ENCODE measurements around the gene RASD2. TPM values are rescaled to one million over a fixed set of nuclear protein-coding genes. Genes with fewer than 3 reads are reported as not detected.

Gene RASD2
- total RNA-seq, 1 experiment from 2014 or later: 3.1 TPM

DNA sequence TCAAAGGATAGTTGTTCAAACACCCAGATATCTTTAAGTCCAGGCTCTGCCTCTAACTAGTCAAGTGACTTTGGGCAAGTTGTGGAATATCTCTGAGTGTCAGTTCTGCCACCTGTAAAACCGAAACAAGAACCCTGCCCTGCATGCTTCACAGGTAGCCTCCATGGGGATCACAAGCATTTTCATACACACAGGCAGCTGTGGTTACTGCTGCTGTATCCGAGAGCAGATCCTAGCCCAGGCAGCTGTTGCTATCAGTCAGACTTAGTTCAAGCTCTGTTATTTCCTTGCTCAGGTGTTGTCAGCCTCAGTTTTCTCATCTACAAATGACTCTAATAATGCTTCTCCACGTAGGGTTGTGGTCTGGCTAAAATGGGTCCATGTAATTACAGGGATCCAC is 6.5 kb upstream of the RASD2 start:
- Mint-ChIP-seq H3K27me3 (ENCODE audit: low read depth) (peaks cover 7% of the 10 kb centered on the region), H3K4me1 (peaks cover 12% of the 10 kb centered on the region), H3K4me3 (no peak overlapping the region), H3K9me3 (peaks cover 5% of the 10 kb centered on the region), H3K27ac (no peak overlapping the region), H3K36me3 (no peaks in the 10 kb centered on the region)
- CTCF ChIA-PET: interaction anchor here (1.2 to 2.2 kb wide), 2 partner anchors 13 to 107 kb away, joined by 3 to 5 read pairs; no protein-coding TSS in a partner anchor
- DNase-seq (ENCODE audit: low spot score): no peak
- TF ChIP-seq IRF2 (CRISPR knock-in tag; IDR thresholded peaks at IDR 0.05; ENCODE audit: borderline replicate concordance, low read depth): no peak
- TF ChIP-seq TEAD4 (CRISPR knock-in tag; IDR thresholded peaks at IDR 0.05): no peak
- TF ChIP-seq ATF1 (CRISPR knock-in tag; IDR thresholded peaks at IDR 0.05): no peak
- no peak for TF ChIP-seq ZNF416 (CRISPR knock-in tag; IDR thresholded peaks at IDR 0.05)
- TF ChIP-seq NR1H2 (CRISPR knock-in tag; IDR thresholded peaks at IDR 0.05): no peak
- TF ChIP-seq GTF2I (CRISPR knock-in tag; conservative IDR thresholded peaks at IDR 0.05): no peak
- no peak for TF ChIP-seq MYBL2 (CRISPR knock-in tag; IDR thresholded peaks at IDR 0.05)
- TF ChIP-seq CBFB (CRISPR knock-in tag; IDR thresholded peaks at IDR 0.05; ENCODE audit: low read depth): no peak
- TF ChIP-seq JAZF1 (CRISPR knock-in tag; IDR thresholded peaks at IDR 0.05): no peak
- TF ChIP-seq, protein P1, sequence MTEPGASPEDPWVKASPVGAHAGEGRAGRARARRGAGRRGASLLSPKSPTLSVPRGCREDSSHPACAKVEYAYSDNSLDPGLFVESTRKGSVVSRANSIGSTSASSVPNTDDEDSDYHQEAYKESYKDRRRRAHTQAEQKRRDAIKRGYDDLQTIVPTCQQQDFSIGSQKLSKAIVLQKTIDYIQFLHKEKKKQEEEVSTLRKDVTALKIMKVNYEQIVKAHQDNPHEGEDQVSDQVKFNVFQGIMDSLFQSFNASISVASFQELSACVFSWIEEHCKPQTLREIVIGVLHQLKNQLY (CRISPR knock-in tag; IDR thresholded peaks at IDR 0.05): no peak
- TF ChIP-seq SMAD3 (CRISPR knock-in tag; IDR thresholded peaks at IDR 0.05; ENCODE audit: borderline replicate concordance): no peak
- TF ChIP-seq, protein P2, sequence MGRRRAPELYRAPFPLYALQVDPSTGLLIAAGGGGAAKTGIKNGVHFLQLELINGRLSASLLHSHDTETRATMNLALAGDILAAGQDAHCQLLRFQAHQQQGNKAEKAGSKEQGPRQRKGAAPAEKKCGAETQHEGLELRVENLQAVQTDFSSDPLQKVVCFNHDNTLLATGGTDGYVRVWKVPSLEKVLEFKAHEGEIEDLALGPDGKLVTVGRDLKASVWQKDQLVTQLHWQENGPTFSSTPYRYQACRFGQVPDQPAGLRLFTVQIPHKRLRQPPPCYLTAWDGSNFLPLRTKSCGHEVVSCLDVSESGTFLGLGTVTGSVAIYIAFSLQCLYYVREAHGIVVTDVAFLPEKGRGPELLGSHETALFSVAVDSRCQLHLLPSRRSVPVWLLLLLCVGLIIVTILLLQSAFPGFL (CRISPR knock-in tag; IDR thresholded peaks at IDR 0.05; ENCODE audit: borderline replicate concordance): no peak
- TF ChIP-seq, protein P3, sequence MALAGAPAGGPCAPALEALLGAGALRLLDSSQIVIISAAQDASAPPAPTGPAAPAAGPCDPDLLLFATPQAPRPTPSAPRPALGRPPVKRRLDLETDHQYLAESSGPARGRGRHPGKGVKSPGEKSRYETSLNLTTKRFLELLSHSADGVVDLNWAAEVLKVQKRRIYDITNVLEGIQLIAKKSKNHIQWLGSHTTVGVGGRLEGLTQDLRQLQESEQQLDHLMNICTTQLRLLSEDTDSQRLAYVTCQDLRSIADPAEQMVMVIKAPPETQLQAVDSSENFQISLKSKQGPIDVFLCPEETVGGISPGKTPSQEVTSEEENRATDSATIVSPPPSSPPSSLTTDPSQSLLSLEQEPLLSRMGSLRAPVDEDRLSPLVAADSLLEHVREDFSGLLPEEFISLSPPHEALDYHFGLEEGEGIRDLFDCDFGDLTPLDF (CRISPR knock-in tag; IDR thresholded peaks at IDR 0.05): no peak
- TF ChIP-seq JUN (CRISPR knock-in tag; IDR thresholded peaks at IDR 0.05): no peak
- TF ChIP-seq ZNF423 (CRISPR knock-in tag; IDR thresholded peaks at IDR 0.05): no peak
- no peak for TF ChIP-seq ELF4 (CRISPR knock-in tag; IDR thresholded peaks at IDR 0.05; ENCODE audit: low read depth)
- TF ChIP-seq CTCF (IDR thresholded peaks at IDR 0.05): no peak
- no peak for TF ChIP-seq PRRX2 (CRISPR knock-in tag; IDR thresholded peaks at IDR 0.05)
- TF ChIP-seq EMX1 (CRISPR knock-in tag; IDR thresholded peaks at IDR 0.05): no peak
- no peak for TF ChIP-seq NFYB (CRISPR knock-in tag; conservative IDR thresholded peaks at IDR 0.05; ENCODE audit: low read depth)
- no peak for ATAC-seq
- POLR2A ChIA-PET: no interaction called here

GRCh38 chr22:35537232-35537631 is 3.4 kb upstream of the RASD2 start:
- Mint-ChIP-seq H3K9me3 (no peaks in the 10 kb centered on the region), H3K4me3 (no peak overlapping the region), H3K27ac (no peak overlapping the region), H3K4me1 (peaks cover 22% of the 10 kb centered on the region), H3K27me3 (ENCODE audit: low read depth) (peaks cover 28% of the 10 kb centered on the region), H3K36me3 (no peaks in the 10 kb centered on the region)
- ChIA-PET CTCF (interaction anchor here (0.6 to 3.1 kb wide), 3 partner anchors 12 to 107 kb away, joined by 3 to 9 read pairs (median 3); no protein-coding TSS in a partner anchor), POLR2A (no interaction called here)
- ATAC-seq (no peak), DNase-seq (ENCODE audit: low spot score) (no peak)
- TF ChIP-seq, protein P4, sequence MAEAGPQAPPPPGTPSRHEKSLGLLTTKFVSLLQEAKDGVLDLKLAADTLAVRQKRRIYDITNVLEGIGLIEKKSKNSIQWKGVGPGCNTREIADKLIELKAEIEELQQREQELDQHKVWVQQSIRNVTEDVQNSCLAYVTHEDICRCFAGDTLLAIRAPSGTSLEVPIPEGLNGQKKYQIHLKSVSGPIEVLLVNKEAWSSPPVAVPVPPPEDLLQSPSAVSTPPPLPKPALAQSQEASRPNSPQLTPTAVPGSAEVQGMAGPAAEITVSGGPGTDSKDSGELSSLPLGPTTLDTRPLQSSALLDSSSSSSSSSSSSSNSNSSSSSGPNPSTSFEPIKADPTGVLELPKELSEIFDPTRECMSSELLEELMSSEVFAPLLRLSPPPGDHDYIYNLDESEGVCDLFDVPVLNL (CRISPR knock-in tag; IDR thresholded peaks at IDR 0.05; ENCODE audit: borderline replicate concordance, low read depth): no peak
- TF ChIP-seq, protein P5, sequence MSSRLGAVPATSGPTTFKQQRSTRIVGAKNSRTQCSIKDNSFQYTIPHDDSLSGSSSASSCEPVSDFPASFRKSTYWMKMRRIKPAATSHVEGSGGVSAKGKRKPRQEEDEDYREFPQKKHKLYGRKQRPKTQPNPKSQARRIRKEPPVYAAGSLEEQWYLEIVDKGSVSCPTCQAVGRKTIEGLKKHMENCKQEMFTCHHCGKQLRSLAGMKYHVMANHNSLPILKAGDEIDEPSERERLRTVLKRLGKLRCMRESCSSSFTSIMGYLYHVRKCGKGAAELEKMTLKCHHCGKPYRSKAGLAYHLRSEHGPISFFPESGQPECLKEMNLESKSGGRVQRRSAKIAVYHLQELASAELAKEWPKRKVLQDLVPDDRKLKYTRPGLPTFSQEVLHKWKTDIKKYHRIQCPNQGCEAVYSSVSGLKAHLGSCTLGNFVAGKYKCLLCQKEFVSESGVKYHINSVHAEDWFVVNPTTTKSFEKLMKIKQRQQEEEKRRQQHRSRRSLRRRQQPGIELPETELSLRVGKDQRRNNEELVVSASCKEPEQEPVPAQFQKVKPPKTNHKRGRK (CRISPR knock-in tag; IDR thresholded peaks at IDR 0.05; ENCODE audit: borderline replicate concordance): no peak
- TF ChIP-seq NR1H2 (CRISPR knock-in tag; IDR thresholded peaks at IDR 0.05) (no peak), ERG (CRISPR knock-in tag; IDR thresholded peaks at IDR 0.05) (no peak), TCF7 (CRISPR knock-in tag; IDR thresholded peaks at IDR 0.05; ENCODE audit: low read depth) (no peak)
- TF ChIP-seq, protein P2 (CRISPR knock-in tag; IDR thresholded peaks at IDR 0.05; ENCODE audit: borderline replicate concordance): no peak
